ENCODE data around the gene CTIF. TPM values are rescaled to one million over a fixed set of nuclear protein-coding genes. Genes with fewer than 3 reads are reported as not detected.

The CTIF gene
- 10 to 100 TPM; 13.2 to 50.3 (median 19.6) TPM for total RNA-seq
- long read RNA-seq, donor 1, full-length matches to known transcripts, result 1 of 41 reads
- long read RNA-seq, donor 1, partial matches to known transcripts, result 5 of 41 reads
- long read RNA-seq, donor 1, other reads (novel, unspliced or antisense), result 35 of 41 reads
- long read RNA-seq, donor 2, result 0 reads

DNA sequence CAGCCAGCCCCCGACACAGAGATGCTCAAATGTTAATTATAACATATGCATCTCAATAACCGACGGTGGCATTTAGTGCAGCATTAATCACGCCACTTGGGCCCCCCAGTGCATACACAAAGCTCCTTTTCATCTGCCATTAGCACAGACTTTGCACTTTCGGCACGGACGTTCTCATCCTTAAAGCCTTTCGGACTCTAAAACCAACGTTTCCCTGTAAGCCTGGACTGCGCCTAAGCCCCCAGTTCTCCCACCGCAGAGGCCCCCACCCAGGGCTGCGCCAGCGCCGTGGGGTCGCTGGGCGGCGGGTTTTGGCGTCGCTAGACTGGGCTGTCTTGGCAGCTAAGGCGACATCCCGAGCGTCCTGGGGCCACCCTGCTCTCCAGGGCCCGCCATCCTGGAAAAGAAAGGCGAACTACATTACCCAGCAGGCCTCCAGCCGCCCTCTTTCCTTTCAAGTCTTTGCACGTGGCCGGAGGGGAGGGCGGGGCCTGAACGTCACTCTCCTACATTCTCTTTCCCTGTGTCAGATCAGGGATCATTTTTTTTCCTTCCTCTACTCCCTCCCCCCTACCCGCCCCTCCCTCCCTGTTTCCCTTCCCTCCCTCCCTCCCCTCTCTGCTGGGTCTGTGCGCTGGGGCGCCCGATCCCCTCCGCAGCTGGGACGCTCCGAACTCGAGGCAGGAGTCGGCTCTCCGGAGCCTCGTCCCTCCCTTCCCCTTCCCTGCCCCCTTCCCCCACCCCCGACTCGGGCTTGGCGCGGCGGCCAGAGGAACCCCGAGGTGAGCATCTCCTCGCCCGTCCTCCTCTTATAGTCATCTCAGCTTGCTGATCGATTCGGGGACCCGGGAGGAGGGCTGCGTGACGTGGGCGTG is at the start of gene CTIF:
Gene CTIF (plus strand): TSS at position 501 of the 875 bp plus-strand sequence. CDS start 80,535 bp downstream, outside the sequence.
- ATAC-seq, result peak; percentile 88
- peak within 1 kb of the TSS; percentile 39 for H3K4me3 ChIP-seq
- intact Hi-C loops (cut with DNase I, micrococcal nuclease), result no loop called here

DNA sequence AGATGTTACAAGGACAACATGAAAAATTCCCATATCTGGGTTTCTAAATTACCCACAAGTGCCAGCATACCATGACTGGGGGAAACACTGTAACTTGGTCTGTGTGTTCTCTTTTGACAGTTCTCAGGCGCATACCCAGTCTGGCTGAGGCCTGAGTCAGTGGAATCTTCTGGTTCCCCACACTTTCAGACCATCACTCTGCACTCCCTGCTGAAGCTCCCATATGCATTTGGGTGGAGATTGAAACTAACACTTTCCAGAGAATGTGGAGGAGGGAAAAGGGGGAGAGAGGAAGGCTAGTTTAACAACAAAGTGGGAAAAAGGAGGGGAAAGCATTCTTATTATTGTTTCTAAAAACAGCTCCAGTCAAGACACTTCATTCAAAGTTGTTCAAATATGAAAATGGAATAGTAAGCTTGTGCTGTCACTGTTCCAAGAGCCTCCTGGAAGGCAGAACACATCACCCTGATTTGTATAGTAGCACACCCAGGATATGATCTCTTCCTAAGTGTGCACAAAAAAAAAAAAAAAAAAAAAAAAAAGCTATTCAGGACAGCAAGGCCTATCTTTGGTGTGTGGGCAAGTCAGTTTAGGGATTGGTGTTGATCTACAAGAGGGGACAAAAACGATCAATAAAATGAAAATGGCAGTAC is 48.1 kb upstream of the CTIF start:
- intact Hi-C loops (cut with DNase I, micrococcal nuclease), result no loop called here
- DNase-seq, result no peak
- H3K36me3 ChIP-seq (ENCODE audit: low read depth), result no peaks in the 10 kb centered on the region
- TF ChIP-seq, protein P1, sequence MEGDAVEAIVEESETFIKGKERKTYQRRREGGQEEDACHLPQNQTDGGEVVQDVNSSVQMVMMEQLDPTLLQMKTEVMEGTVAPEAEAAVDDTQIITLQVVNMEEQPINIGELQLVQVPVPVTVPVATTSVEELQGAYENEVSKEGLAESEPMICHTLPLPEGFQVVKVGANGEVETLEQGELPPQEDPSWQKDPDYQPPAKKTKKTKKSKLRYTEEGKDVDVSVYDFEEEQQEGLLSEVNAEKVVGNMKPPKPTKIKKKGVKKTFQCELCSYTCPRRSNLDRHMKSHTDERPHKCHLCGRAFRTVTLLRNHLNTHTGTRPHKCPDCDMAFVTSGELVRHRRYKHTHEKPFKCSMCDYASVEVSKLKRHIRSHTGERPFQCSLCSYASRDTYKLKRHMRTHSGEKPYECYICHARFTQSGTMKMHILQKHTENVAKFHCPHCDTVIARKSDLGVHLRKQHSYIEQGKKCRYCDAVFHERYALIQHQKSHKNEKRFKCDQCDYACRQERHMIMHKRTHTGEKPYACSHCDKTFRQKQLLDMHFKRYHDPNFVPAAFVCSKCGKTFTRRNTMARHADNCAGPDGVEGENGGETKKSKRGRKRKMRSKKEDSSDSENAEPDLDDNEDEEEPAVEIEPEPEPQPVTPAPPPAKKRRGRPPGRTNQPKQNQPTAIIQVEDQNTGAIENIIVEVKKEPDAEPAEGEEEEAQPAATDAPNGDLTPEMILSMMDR (IDR thresholded peaks at IDR 0.05), result no peak
- H3K4me3 ChIP-seq, result no peak overlapping the region
- no peaks in the 10 kb centered on the region for H3K4me1 ChIP-seq (ENCODE audit: low read depth)
- no peak for ATAC-seq
- no peaks in the 10 kb centered on the region for H3K9me3 ChIP-seq

More for the DNA sequence above, at the start of gene CTIF:
- H3K36me3 ChIP-seq (ENCODE audit: low read depth), result no peaks in the 10 kb centered on the region
- DNase-seq, result peak; percentile 93 to 99 (median 95)
- H3K4me1 ChIP-seq (ENCODE audit: low read depth), result no peaks in the 10 kb centered on the region
- no peaks in the 10 kb centered on the region for H3K9me3 ChIP-seq
- TF ChIP-seq, protein P1 (IDR thresholded peaks at IDR 0.05), result no peak

DNA sequence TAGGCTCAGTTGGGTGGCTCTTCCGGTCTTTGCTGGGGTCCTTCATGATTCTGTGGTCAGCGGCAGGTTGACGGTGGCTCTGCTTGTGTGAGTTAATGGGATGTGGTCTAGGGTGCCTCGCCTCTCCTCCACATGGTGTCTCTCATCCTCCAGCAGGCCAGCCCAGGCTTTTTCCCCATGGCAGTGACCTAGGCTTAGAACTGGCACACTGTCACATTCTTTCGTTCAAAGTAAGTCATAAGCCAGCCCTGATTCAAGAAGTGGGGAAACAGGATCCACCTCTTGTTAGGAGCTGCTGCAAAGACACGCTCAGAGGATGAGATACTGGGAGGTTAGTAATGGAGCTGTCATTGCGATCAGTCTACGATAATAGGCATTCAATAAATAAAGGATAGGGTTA is 46.0 kb upstream of the CTIF start:
- Histone ChIP-seq H3K9me3 (no peaks in the 10 kb centered on the region), H3K4me1 (ENCODE audit: low read depth) (no peaks in the 10 kb centered on the region), H3K4me3 (no peak overlapping the region), H3K36me3 (ENCODE audit: low read depth) (no peaks in the 10 kb centered on the region)
- DNase-seq (no peak), ATAC-seq (no peak)
- intact Hi-C loops (cut with DNase I, micrococcal nuclease), result no loop called here
- TF ChIP-seq, protein P1 (IDR thresholded peaks at IDR 0.05), result no peak

DNA sequence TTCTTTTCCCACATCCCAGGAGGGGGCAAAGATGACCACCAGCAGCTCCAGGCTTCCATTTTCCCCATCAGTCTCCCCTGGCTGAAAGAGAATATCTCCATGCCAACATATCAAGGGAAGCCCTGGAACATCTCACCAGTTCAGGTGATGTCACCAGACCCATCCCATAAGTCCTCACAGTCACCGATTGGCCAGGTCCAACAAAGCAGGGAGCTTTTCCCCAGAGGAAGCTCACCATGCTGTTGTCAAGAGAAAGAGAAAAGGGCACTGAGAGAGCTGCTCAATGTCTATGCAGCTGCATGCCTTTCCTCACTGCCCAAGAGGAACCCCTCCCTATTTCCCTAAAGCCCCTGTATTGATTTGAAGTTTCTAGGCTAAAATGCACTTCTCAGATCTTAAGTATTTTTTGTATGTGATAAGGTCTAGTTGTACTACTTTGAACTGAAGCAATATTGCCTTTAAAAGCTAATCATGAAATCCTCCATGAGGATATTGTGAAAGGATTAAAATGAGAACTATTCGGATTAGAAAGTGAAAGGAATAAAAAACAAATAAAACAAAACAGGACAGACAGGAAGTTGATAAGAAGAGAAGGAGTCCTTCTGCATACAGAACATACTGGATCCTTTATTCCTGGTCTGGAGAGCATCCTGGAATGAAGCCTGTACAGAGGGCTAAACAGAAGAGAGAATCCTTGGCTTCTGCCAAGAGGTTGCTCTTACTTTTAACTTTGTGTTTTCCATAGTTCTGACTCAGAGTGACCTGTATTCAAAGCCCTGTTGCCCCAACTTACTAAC is 45.2 kb upstream of the CTIF start:
- no peak for DNase-seq
- H3K36me3 ChIP-seq (ENCODE audit: low read depth), result no peaks in the 10 kb centered on the region
- ATAC-seq, result peak; percentile 70
- H3K9me3 ChIP-seq, result no peaks in the 10 kb centered on the region
- H3K4me1 ChIP-seq (ENCODE audit: low read depth), result no peaks in the 10 kb centered on the region
- TF ChIP-seq, protein P1 (IDR thresholded peaks at IDR 0.05), result no peak
- intact Hi-C loops (cut with DNase I, micrococcal nuclease), result no loop called here
- H3K4me3 ChIP-seq, result no peak overlapping the region

DNA sequence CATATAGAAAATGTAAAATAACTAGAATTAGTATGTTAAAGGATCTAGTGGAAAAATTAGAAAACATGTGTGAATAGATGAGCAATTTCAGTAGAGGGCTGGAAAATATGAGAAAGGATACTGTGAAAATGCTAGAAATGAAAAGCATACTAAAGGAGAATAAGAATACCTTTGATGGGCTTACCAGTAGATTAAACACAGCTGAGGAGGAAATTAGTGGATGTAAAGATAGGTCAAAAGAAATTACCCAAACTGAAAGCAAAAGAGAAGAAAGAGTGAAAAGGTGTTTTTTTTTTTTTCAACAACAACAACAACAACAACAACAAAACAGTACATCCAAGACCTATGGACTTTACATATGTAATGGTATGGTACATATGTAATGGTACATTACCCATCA is 41.0 kb upstream of the CTIF start:
- ATAC-seq, result no peak
- Histone ChIP-seq H3K36me3 (ENCODE audit: low read depth) (no peaks in the 10 kb centered on the region), H3K9me3 (no peaks in the 10 kb centered on the region), H3K4me3 (no peak overlapping the region), H3K4me1 (ENCODE audit: low read depth) (no peaks in the 10 kb centered on the region)
- TF ChIP-seq, protein P1 (IDR thresholded peaks at IDR 0.05), result no peak
- DNase-seq, result no peak
- intact Hi-C loops (cut with DNase I, micrococcal nuclease), result no loop called here

Data from mucosa of descending colon (tissue), 3 donors.